Measurements from ENCODE around the gene NPHP3. TPM values are rescaled to one million over a fixed set of nuclear protein-coding genes. Genes with fewer than 3 reads are reported as not detected.

The NPHP3 gene
- total RNA-seq, 1 experiment from 2014 or later: 10.8 TPM

DNA sequence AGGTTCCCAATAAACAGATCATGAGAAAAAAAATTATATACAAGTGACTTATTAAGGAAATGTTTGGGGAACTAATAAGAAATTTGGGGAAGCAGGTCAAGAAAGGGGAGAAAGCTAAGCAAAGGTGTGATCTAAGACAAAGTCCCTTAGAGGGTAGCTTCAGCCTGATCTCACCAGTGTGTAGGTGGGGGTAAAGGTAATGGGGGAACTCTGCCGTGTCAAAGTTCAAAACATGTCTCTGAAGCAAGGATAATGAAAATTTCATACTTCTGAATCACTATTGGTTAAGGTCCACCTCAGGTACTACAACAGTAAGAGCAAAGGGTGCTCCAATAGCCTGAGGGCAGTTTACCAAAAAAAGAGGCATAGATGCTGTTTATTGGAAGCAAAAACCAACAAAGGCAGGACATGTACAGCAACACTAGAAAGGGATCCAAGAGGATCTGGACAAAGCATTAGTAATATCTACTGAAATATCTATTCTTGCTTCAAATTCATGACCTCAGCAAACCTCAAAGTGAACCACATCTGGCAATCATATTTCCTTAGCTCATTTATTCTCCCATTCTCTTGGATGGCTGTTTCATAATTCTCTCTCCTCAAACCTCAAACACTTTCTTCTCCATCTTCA, 69.5 kb downstream of the NPHP3 start:
- Histone ChIP-seq H3K23me2 (ENCODE audit: insufficient read length, low read depth, low read length, poor library complexity, severe bottlenecking) (no peaks in the 10 kb centered on the region), H3K27me3 (ENCODE audit: insufficient read depth, low read length) (no peaks in the 10 kb centered on the region), H3K27ac (ENCODE audit: insufficient read length, low read depth, low read length) (no peak overlapping the region), H2BK20ac (ENCODE audit: low read depth, low read length, poor library complexity, severe bottlenecking) (no peak overlapping the region), H4K20me1 (ENCODE audit: control insufficient read depth, insufficient read depth, insufficient read length) (no peaks in the 10 kb centered on the region), H3K79me2 (ENCODE audit: insufficient read depth, low read length) (no peaks in the 10 kb centered on the region), H3K56ac (ENCODE audit: insufficient read length, low read depth, low read length) (no peak overlapping the region), H4K8ac (replicated peaks; ENCODE audit: insufficient read length, low read depth, low read length) (no peak overlapping the region), H3K9ac (ENCODE audit: extremely low read depth, insufficient read length, low read length) (no peak overlapping the region), H2BK12ac (ENCODE audit: insufficient read length, low read depth, low read length) (no peak overlapping the region), H4K5ac (ENCODE audit: insufficient read length, low read depth, low read length) (no peak overlapping the region), H4K91ac (ENCODE audit: insufficient read length, low read depth, low read length) (no peak overlapping the region), H3K14ac (ENCODE audit: insufficient read depth, low read length) (no peak overlapping the region), H3K23ac (ENCODE audit: insufficient read length, low read depth, low read length) (no peak overlapping the region), H3K18ac (ENCODE audit: insufficient read length, low read depth, low read length) (no peak overlapping the region), H3K4ac (ENCODE audit: low read depth, low read length) (no peak overlapping the region), H2BK5ac (ENCODE audit: insufficient read length, low read length) (no peak overlapping the region), H3K4me2 (ENCODE audit: insufficient read depth, insufficient read length, low read length) (no peak overlapping the region), H2BK15ac (ENCODE audit: low read depth, low read length) (no peak overlapping the region), H2BK120ac (ENCODE audit: low read depth, low read length, poor library complexity, severe bottlenecking) (no peak overlapping the region), H3T11ph (ENCODE audit: low read length) (no peak overlapping the region), H3K9me3 (ENCODE audit: control insufficient read depth, low read depth, low read length) (no peaks in the 10 kb centered on the region), H2AK5ac (ENCODE audit: insufficient read length, low read length) (no peak overlapping the region), H2AFZ (ENCODE audit: low read length) (no peak overlapping the region), H3K4me1 (ENCODE audit: insufficient read depth, low read length) (no peaks in the 10 kb centered on the region), H3K79me1 (ENCODE audit: insufficient read depth, low read depth, low read length, poor library complexity, severe bottlenecking) (no peaks in the 10 kb centered on the region)
- TF ChIP-seq, protein P1, sequence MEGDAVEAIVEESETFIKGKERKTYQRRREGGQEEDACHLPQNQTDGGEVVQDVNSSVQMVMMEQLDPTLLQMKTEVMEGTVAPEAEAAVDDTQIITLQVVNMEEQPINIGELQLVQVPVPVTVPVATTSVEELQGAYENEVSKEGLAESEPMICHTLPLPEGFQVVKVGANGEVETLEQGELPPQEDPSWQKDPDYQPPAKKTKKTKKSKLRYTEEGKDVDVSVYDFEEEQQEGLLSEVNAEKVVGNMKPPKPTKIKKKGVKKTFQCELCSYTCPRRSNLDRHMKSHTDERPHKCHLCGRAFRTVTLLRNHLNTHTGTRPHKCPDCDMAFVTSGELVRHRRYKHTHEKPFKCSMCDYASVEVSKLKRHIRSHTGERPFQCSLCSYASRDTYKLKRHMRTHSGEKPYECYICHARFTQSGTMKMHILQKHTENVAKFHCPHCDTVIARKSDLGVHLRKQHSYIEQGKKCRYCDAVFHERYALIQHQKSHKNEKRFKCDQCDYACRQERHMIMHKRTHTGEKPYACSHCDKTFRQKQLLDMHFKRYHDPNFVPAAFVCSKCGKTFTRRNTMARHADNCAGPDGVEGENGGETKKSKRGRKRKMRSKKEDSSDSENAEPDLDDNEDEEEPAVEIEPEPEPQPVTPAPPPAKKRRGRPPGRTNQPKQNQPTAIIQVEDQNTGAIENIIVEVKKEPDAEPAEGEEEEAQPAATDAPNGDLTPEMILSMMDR (conservative IDR thresholded peaks at IDR 0.05): no peak
- no peaks in the 10 kb centered on the region for H3K4me1 Mint-ChIP-seq
- H3K9me3 Mint-ChIP-seq: no peaks in the 10 kb centered on the region
- no peak for DNase-seq
- no peaks in the 10 kb centered on the region for H3K36me3 Mint-ChIP-seq (ENCODE audit: insufficient read depth in 1 of 3, low read depth in 3 of 3)
- no peaks in the 10 kb centered on the region for H3K27me3 Mint-ChIP-seq (ENCODE audit: low read depth)
- H3K4me3 Mint-ChIP-seq: no peak overlapping the region
- no peak overlapping the region for H3K27ac Mint-ChIP-seq
- no CpG with 5 or more reads among the region's 1 CpG for WGBS (ENCODE audit: extremely low coverage, insufficient read length, low lambda C conversion rate)

Measured in H9 (cell line).